H1 (cell line): ENCODE results near the gene CHPF. TPM values are rescaled to one million over a fixed set of nuclear protein-coding genes. Genes with fewer than 3 reads are reported as not detected.
A peak's percentile ranks its signal among the peaks of the same experiment; 100 is the strongest.

Experiments used
- ASH2L ChIP-seq: fragments of 200-600, 300-600 bp; sonication (generic); IDR thresholded peaks from one replicate; pipeline ENCODE4 v1.7.1; 2017; ENCODE audit warnings: low read length
- SIN3A ChIP-seq, 2 experiments: IDR thresholded peaks in 1 of 2; conservative IDR thresholded peaks in 1 of 2; 2 replicates each; pipeline ENCODE4 v1.6.1; 2011 to 2012; ENCODE audit warnings: low read length in 2 of 2, improper control_type of control experiment in 1 of 2, low read depth in 1 of 2, mild to moderate bottlenecking in 1 of 2
- SIRT6 ChIP-seq: IDR thresholded peaks from one replicate; pipeline ENCODE4 v1.7.1; 2012; ENCODE audit warnings: low read length, inconsistent platforms
- SRF ChIP-seq: IDR thresholded peaks from 2 replicates; pipeline ENCODE4 v1.6.1; 2011; ENCODE audit warnings: mild to moderate bottlenecking, low read depth, low read length, moderate library complexity
- polyA plus RNA-seq, 7 experiments: library from polyadenylated mRNA; depleted of rRNA in 3 of 7; stranded (reverse) in 5 of 7; unstranded in 2 of 7; fragments of >200 nt in 5 of 7; fragments of 200-250 nt in 2 of 7; gene quantifications; 1 replicate in 5 of 7; 2 replicates in 1 of 7; 4 replicates in 1 of 7; pipeline versions ENCODE4 v1.2.1 to v1.2.3, GENCODE V29; 2011 to 2013; ENCODE audit warnings: missing spikeins in 2 of 7, mixed read lengths in 2 of 7
- total RNA-seq: library from RNA; stranded (reverse); fragmentation: NEBNext Ultra II Directional; extraction: Animal tissue kit (Norgen Biotek cat#: 25700); gene quantifications from 2 replicates; pipeline ENCODE4 v1.2.1, GENCODE V29; 2021
- TF ChIP-seq, protein P1 (sequence below): fragments of 300-600 bp; sonication (generic); IDR thresholded peaks from 2 replicates; pipeline ENCODE4 v1.7.1; 2012; ENCODE audit warnings: low read length, moderate library complexity, mild to moderate bottlenecking, inconsistent platforms; ENCODE audit not compliant: insufficient replicate concordance

Gene CHPF
- total and polyA plus RNA-seq, 2 of the 8 experiments (the other 6 are each of a cell fraction or from before 2014, with no cell fraction given): 62.9 to 67.3 TPM

- TF ChIP-seq, protein P1, sequence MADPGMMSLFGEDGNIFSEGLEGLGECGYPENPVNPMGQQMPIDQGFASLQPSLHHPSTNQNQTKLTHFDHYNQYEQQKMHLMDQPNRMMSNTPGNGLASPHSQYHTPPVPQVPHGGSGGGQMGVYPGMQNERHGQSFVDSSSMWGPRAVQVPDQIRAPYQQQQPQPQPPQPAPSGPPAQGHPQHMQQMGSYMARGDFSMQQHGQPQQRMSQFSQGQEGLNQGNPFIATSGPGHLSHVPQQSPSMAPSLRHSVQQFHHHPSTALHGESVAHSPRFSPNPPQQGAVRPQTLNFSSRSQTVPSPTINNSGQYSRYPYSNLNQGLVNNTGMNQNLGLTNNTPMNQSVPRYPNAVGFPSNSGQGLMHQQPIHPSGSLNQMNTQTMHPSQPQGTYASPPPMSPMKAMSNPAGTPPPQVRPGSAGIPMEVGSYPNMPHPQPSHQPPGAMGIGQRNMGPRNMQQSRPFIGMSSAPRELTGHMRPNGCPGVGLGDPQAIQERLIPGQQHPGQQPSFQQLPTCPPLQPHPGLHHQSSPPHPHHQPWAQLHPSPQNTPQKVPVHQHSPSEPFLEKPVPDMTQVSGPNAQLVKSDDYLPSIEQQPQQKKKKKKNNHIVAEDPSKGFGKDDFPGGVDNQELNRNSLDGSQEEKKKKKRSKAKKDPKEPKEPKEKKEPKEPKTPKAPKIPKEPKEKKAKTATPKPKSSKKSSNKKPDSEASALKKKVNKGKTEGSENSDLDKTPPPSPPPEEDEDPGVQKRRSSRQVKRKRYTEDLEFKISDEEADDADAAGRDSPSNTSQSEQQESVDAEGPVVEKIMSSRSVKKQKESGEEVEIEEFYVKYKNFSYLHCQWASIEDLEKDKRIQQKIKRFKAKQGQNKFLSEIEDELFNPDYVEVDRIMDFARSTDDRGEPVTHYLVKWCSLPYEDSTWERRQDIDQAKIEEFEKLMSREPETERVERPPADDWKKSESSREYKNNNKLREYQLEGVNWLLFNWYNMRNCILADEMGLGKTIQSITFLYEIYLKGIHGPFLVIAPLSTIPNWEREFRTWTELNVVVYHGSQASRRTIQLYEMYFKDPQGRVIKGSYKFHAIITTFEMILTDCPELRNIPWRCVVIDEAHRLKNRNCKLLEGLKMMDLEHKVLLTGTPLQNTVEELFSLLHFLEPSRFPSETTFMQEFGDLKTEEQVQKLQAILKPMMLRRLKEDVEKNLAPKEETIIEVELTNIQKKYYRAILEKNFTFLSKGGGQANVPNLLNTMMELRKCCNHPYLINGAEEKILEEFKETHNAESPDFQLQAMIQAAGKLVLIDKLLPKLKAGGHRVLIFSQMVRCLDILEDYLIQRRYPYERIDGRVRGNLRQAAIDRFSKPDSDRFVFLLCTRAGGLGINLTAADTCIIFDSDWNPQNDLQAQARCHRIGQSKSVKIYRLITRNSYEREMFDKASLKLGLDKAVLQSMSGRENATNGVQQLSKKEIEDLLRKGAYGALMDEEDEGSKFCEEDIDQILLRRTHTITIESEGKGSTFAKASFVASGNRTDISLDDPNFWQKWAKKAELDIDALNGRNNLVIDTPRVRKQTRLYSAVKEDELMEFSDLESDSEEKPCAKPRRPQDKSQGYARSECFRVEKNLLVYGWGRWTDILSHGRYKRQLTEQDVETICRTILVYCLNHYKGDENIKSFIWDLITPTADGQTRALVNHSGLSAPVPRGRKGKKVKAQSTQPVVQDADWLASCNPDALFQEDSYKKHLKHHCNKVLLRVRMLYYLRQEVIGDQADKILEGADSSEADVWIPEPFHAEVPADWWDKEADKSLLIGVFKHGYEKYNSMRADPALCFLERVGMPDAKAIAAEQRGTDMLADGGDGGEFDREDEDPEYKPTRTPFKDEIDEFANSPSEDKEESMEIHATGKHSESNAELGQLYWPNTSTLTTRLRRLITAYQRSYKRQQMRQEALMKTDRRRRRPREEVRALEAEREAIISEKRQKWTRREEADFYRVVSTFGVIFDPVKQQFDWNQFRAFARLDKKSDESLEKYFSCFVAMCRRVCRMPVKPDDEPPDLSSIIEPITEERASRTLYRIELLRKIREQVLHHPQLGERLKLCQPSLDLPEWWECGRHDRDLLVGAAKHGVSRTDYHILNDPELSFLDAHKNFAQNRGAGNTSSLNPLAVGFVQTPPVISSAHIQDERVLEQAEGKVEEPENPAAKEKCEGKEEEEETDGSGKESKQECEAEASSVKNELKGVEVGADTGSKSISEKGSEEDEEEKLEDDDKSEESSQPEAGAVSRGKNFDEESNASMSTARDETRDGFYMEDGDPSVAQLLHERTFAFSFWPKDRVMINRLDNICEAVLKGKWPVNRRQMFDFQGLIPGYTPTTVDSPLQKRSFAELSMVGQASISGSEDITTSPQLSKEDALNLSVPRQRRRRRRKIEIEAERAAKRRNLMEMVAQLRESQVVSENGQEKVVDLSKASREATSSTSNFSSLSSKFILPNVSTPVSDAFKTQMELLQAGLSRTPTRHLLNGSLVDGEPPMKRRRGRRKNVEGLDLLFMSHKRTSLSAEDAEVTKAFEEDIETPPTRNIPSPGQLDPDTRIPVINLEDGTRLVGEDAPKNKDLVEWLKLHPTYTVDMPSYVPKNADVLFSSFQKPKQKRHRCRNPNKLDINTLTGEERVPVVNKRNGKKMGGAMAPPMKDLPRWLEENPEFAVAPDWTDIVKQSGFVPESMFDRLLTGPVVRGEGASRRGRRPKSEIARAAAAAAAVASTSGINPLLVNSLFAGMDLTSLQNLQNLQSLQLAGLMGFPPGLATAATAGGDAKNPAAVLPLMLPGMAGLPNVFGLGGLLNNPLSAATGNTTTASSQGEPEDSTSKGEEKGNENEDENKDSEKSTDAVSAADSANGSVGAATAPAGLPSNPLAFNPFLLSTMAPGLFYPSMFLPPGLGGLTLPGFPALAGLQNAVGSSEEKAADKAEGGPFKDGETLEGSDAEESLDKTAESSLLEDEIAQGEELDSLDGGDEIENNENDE: no peak
- TF ChIP-seq SRF (no peak), ASH2L (peak; percentile 26), SIRT6 (no peak), SIN3A (conservative IDR thresholded peaks at IDR 0.05 in 1 of 2, IDR thresholded peaks at IDR 0.05 in 1 of 2; ENCODE audit: low read depth in 1 of 2, low read length in 2 of 2) (0 out of 4 replicates have a peak, but pooled peaks of 1 of the 2 experiments have one; percentile 26)
These were observed 546 bp downstream of the CHPF start (continued) for GRCh38 chr2:219542931-219543595.
